Measurements from ENCODE around the gene HSD3B2. TPM values are rescaled to one million over a fixed set of nuclear protein-coding genes. Genes with fewer than 3 reads are reported as not detected.

Gene HSD3B2
- total and polyA plus RNA-seq, 2 experiments from 2014 or later, result not detected

DNA sequence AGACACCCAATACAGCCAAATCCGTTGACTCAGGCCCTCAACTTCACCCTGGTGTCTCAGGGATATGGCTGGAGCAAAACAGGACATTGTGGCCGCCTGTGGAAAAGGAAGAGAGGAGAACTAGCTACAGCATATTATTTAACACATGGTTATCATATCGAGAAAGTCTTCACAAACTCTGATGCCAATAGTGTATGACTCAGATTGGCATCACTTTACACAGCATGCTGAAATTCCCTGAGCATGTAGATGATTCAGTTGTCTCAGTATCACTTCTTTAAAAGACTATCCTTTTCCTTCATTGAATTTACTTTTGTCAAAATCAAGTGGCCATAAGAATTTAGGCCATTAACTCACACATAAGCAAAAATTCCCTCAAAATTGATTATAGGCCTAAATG is 20.1 kb downstream of the HSD3B2 start:
- Histone ChIP-seq H3K9me2 (ENCODE audit: insufficient read depth) (peaks cover 11% of the 10 kb centered on the region), H3K36me3 (ENCODE audit: insufficient read depth) (no peaks in the 10 kb centered on the region), H3K79me2 (replicated peaks; ENCODE audit: insufficient read depth) (no peaks in the 10 kb centered on the region), H3K4me1 (ENCODE audit: insufficient read depth) (no peaks in the 10 kb centered on the region), H4K20me1 (replicated peaks; ENCODE audit: insufficient read depth) (no peaks in the 10 kb centered on the region), H3F3A (replicated peaks; ENCODE audit: low read depth) (no peaks in the 10 kb centered on the region), H3K27me3 (ENCODE audit: insufficient read depth) (no peaks in the 10 kb centered on the region), H3K4me2 (no peak overlapping the region), H3K4me3 (no peak overlapping the region), H2AFZ (no peak overlapping the region), H3K27ac (ENCODE audit: low read depth) (no peak overlapping the region)
- Mint-ChIP-seq H3K4me3 (no peak overlapping the region), H3K27me3 (ENCODE audit: insufficient read depth, low read depth, poor library complexity) (peaks cover 5% of the 10 kb centered on the region), H3K27ac (no peak overlapping the region), H3K4me1 (peaks cover 12% of the 10 kb centered on the region), H3K36me3 (ENCODE audit: low read depth) (no peaks in the 10 kb centered on the region), H3K9me3 (no peaks in the 10 kb centered on the region; the same call in 2 of the 3 replicates)
- no peak for TF ChIP-seq NANOG (IDR thresholded peaks at IDR 0.05; ENCODE audit: borderline replicate concordance)
- TF ChIP-seq, protein P1, sequence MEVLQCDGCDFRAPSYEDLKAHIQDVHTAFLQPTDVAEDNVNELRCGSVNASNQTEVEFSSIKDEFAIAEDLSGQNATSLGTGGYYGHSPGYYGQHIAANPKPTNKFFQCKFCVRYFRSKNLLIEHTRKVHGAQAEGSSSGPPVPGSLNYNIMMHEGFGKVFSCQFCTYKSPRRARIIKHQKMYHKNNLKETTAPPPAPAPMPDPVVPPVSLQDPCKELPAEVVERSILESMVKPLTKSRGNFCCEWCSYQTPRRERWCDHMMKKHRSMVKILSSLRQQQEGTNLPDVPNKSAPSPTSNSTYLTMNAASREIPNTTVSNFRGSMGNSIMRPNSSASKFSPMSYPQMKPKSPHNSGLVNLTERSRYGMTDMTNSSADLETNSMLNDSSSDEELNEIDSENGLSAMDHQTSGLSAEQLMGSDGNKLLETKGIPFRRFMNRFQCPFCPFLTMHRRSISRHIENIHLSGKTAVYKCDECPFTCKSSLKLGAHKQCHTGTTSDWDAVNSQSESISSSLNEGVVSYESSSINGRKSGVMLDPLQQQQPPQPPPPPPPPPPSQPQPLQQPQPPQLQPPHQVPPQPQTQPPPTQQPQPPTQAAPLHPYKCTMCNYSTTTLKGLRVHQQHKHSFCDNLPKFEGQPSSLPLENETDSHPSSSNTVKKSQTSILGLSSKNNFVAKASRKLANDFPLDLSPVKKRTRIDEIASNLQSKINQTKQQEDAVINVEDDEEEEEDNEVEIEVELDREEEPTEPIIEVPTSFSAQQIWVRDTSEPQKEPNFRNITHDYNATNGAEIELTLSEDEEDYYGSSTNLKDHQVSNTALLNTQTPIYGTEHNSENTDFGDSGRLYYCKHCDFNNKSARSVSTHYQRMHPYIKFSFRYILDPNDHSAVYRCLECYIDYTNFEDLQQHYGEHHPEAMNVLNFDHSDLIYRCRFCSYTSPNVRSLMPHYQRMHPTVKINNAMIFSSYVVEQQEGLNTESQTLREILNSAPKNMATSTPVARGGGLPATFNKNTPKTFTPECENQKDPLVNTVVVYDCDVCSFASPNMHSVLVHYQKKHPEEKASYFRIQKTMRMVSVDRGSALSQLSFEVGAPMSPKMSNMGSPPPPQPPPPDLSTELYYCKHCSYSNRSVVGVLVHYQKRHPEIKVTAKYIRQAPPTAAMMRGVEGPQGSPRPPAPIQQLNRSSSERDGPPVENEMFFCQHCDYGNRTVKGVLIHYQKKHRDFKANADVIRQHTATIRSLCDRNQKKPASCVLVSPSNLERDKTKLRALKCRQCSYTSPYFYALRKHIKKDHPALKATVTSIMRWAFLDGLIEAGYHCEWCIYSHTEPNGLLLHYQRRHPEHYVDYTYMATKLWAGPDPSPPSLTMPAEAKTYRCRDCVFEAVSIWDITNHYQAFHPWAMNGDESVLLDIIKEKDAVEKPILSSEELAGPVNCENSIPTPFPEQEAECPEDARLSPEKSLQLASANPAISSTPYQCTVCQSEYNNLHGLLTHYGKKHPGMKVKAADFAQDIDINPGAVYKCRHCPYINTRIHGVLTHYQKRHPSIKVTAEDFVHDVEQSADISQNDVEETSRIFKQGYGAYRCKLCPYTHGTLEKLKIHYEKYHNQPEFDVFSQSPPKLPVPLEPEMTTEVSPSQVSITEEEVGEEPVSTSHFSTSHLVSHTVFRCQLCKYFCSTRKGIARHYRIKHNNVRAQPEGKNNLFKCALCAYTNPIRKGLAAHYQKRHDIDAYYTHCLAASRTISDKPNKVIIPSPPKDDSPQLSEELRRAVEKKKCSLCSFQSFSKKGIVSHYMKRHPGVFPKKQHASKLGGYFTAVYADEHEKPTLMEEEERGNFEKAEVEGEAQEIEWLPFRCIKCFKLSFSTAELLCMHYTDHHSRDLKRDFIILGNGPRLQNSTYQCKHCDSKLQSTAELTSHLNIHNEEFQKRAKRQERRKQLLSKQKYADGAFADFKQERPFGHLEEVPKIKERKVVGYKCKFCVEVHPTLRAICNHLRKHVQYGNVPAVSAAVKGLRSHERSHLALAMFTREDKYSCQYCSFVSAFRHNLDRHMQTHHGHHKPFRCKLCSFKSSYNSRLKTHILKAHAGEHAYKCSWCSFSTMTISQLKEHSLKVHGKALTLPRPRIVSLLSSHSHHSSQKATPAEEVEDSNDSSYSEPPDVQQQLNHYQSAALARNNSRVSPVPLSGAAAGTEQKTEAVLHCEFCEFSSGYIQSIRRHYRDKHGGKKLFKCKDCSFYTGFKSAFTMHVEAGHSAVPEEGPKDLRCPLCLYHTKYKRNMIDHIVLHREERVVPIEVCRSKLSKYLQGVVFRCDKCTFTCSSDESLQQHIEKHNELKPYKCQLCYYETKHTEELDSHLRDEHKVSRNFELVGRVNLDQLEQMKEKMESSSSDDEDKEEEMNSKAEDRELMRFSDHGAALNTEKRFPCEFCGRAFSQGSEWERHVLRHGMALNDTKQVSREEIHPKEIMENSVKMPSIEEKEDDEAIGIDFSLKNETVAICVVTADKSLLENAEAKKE (CRISPR knock-in tag; IDR thresholded peaks at IDR 0.05), result no peak
- no peak for TF ChIP-seq POLR2AphosphoS5 (IDR thresholded peaks at IDR 0.05; ENCODE audit: low read depth)
- no peak for ATAC-seq
- DNase-seq (ENCODE audit: low spot score), result no peak

DNA sequence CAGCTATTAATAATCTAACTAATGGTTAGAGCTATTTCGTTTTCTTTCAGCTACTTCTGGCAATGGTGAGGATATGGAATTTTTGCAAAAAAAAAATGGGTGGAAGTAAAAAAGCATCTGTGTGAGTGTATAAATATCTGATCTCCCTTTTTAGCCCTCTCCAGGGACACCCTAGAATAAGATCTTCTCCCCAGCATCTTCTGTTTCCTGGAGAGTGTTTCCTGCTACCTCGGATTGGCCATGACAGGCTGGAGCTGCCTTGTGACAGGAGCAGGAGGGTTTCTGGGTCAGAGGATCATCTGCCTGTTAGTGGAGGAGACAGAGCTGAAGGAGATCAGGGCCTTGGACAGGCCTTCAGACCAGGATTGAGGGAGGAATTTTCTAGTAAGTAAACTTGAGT is 23.8 kb downstream of the HSD3B2 start:
- H3K27me3 ChIP-seq (ENCODE audit: insufficient read depth), result no peaks in the 10 kb centered on the region
- no peaks in the 10 kb centered on the region for H3K4me1 ChIP-seq (ENCODE audit: insufficient read depth)
- peaks cover 6% of the 10 kb centered on the region; the same call in 1 of the 2 replicates for H3K9me2 ChIP-seq (ENCODE audit: insufficient read depth)
- no peak overlapping the region for H3K4me3 ChIP-seq
- no peaks in the 10 kb centered on the region for H4K20me1 ChIP-seq (replicated peaks; ENCODE audit: insufficient read depth)
- DNase-seq (ENCODE audit: low spot score) (no peak), ATAC-seq (no peak)
- no peaks in the 10 kb centered on the region for H3K4me1 Mint-ChIP-seq
- no peaks in the 10 kb centered on the region for H3K36me3 Mint-ChIP-seq (ENCODE audit: low read depth)
- peaks cover 2% of the 10 kb centered on the region for H3K27me3 Mint-ChIP-seq (ENCODE audit: insufficient read depth, low read depth, poor library complexity)
- H2AFZ ChIP-seq, result no peak overlapping the region
- no peak overlapping the region for H3K4me2 ChIP-seq
- H3F3A ChIP-seq (replicated peaks; ENCODE audit: low read depth), result no peaks in the 10 kb centered on the region
- H3K36me3 ChIP-seq (ENCODE audit: insufficient read depth), result no peaks in the 10 kb centered on the region
- no peak overlapping the region for H3K4me3 Mint-ChIP-seq
- H3K27ac Mint-ChIP-seq, result no peak overlapping the region
- no peaks in the 10 kb centered on the region; the same call in 2 of the 3 replicates for H3K9me3 Mint-ChIP-seq
- H3K27ac ChIP-seq (ENCODE audit: low read depth), result no peak overlapping the region
- H3K79me2 ChIP-seq (replicated peaks; ENCODE audit: insufficient read depth), result no peaks in the 10 kb centered on the region
- no peak for TF ChIP-seq EZH2 (IDR thresholded peaks at IDR 0.05; ENCODE audit: low read depth, unreplicated experiment)
- TF ChIP-seq ZNF114 (CRISPR knock-in tag; IDR thresholded peaks at IDR 0.05), result no peak
- no peak for TF ChIP-seq POLR2AphosphoS5 (IDR thresholded peaks at IDR 0.05; ENCODE audit: low read depth)
- TF ChIP-seq, protein P2, sequence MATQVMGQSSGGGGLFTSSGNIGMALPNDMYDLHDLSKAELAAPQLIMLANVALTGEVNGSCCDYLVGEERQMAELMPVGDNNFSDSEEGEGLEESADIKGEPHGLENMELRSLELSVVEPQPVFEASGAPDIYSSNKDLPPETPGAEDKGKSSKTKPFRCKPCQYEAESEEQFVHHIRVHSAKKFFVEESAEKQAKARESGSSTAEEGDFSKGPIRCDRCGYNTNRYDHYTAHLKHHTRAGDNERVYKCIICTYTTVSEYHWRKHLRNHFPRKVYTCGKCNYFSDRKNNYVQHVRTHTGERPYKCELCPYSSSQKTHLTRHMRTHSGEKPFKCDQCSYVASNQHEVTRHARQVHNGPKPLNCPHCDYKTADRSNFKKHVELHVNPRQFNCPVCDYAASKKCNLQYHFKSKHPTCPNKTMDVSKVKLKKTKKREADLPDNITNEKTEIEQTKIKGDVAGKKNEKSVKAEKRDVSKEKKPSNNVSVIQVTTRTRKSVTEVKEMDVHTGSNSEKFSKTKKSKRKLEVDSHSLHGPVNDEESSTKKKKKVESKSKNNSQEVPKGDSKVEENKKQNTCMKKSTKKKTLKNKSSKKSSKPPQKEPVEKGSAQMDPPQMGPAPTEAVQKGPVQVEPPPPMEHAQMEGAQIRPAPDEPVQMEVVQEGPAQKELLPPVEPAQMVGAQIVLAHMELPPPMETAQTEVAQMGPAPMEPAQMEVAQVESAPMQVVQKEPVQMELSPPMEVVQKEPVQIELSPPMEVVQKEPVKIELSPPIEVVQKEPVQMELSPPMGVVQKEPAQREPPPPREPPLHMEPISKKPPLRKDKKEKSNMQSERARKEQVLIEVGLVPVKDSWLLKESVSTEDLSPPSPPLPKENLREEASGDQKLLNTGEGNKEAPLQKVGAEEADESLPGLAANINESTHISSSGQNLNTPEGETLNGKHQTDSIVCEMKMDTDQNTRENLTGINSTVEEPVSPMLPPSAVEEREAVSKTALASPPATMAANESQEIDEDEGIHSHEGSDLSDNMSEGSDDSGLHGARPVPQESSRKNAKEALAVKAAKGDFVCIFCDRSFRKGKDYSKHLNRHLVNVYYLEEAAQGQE (IDR thresholded peaks at IDR 0.05; ENCODE audit: unreplicated experiment), result no peak
- no peak for TF ChIP-seq EZH2phosphoT487 (IDR thresholded peaks at IDR 0.05; ENCODE audit: unreplicated experiment)
- TF ChIP-seq, protein P3, sequence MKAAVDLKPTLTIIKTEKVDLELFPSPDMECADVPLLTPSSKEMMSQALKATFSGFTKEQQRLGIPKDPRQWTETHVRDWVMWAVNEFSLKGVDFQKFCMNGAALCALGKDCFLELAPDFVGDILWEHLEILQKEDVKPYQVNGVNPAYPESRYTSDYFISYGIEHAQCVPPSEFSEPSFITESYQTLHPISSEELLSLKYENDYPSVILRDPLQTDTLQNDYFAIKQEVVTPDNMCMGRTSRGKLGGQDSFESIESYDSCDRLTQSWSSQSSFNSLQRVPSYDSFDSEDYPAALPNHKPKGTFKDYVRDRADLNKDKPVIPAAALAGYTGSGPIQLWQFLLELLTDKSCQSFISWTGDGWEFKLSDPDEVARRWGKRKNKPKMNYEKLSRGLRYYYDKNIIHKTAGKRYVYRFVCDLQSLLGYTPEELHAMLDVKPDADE (IDR thresholded peaks at IDR 0.05), result no peak
- TF ChIP-seq CREB1 (CRISPR knock-in tag; IDR thresholded peaks at IDR 0.05; ENCODE audit: low read depth), result no peak
- TF ChIP-seq STAT1 (IDR thresholded peaks at IDR 0.05; ENCODE audit: unreplicated experiment), result no peak
